HG02610 (cell line): ENCODE measurements around the gene TSPEAR.
"Not testable (repeated sequence)": the region's sequence is repeated elsewhere in the genome, so short reads cannot be mapped to it uniquely, and the experiment has no call there.

ENCODE experiments used
- ATAC-seq: cut with Tn5 transposase; IDR thresholded peaks from one replicate; pipeline ENCODE4 v1.9.1; 2021; ENCODE audit warnings: mild to moderate bottlenecking, moderate library complexity; ENCODE audit not compliant: unreplicated experiment

The TSPEAR gene

GRCh38 chr21:44656868-44657267 lies 54.5 kb downstream of the TSPEAR start:
- no peak for ATAC-seq

GRCh38 chr21:44654576-44655175 lies 56.7 kb downstream of the TSPEAR start, which contains the start of gene KRTAP12-4:
KRTAP12-4 (minus strand) TSS chr21:44654659; CDS start chr21:44654614, 45 bp downstream.
- ATAC-seq, result no peak

GRCh38 chr21:44653656-44654575 lies 57.5 kb downstream of the TSPEAR start:
- no peak for ATAC-seq

GRCh38 chr21:44653123-44653522 lies 58.2 kb downstream of the TSPEAR start:
- ATAC-seq, result no peak

- ATAC-seq, result no peak
Observed at GRCh38 chr21:44650973-44651675, 60.2 kb downstream of the TSPEAR start.

- no peak for ATAC-seq
Observed at GRCh38 chr21:44650265-44650972, 61.0 kb downstream of the TSPEAR start.

GRCh38 chr21:44649521-44650100 lies 61.8 kb downstream of the TSPEAR start:
- ATAC-seq, result no peak

- ATAC-seq, result no peak
Observed at GRCh38 chr21:44648557-44649311, 62.6 kb downstream of the TSPEAR start.

GRCh38 chr21:44647222-44647552 lies 64.2 kb downstream of the TSPEAR start:
- no peak for ATAC-seq

- ATAC-seq, result not testable (repeated sequence)
Observed at GRCh38 chr21:44646366-44647221, 64.8 kb downstream of the TSPEAR start, which contains the start of gene KRTAP10-11. KRTAP10-11 (plus strand) TSS chr21:44646414; CDS start chr21:44646459, 45 bp downstream.

- ATAC-seq, result no peak
Observed at GRCh38 chr21:44644878-44645277, 66.5 kb downstream of the TSPEAR start.

- ATAC-seq, result no peak
Observed at GRCh38 chr21:44643741-44644310, 67.5 kb downstream of the TSPEAR start.

- ATAC-seq, result no peak
Observed at GRCh38 chr21:44640761-44641160, 70.6 kb downstream of the TSPEAR start.

GRCh38 chr21:44639331-44639655 lies 72.1 kb downstream of the TSPEAR start:
- no peak for ATAC-seq

- ATAC-seq, result not testable (repeated sequence)
Observed at GRCh38 chr21:44638506-44639330, 72.7 kb downstream of the TSPEAR start.

- not testable (repeated sequence) for ATAC-seq
Observed at GRCh38 chr21:44637851-44638348, 73.5 kb downstream of the TSPEAR start.

- no peak for ATAC-seq
Observed at GRCh38 chr21:44637018-44637850, 74.1 kb downstream of the TSPEAR start, which contains the start of gene KRTAP10-10. KRTAP10-10 (plus strand) TSS chr21:44637356; CDS start chr21:44637418, 62 bp downstream.
